HepG2 (cell line): ENCODE measurements around the gene SIK3. TPM values are rescaled to one million over a fixed set of nuclear protein-coding genes. Genes with fewer than 3 reads are reported as not detected.

ENCODE experiments used
- AKAP8 ChIP-seq: sonication (generic); formaldehyde crosslinking; IDR thresholded peaks from 2 replicates; pipeline ENCODE4 v1.5.1; 2020; ENCODE audit warnings: mild to moderate bottlenecking, missing genetic modification reagents
- ARID4A ChIP-seq: sonication (generic); formaldehyde crosslinking; IDR thresholded peaks from 2 replicates; pipeline ENCODE4 v1.5.0; 2020; ENCODE audit warnings: mild to moderate bottlenecking, missing genetic modification reagents, borderline replicate concordance
- HOXD1 ChIP-seq: sonication (generic); formaldehyde crosslinking; IDR thresholded peaks from 2 replicates; pipeline ENCODE4 v1.5.0; 2020; ENCODE audit warnings: missing genetic modification reagents
- MYNN ChIP-seq: sonication (generic); formaldehyde crosslinking; IDR thresholded peaks from 2 replicates; pipeline ENCODE4 v1.4.0; 2020; ENCODE audit warnings: mild to moderate bottlenecking, low read depth, missing genetic modification reagents
- NFE2L1 ChIP-seq: sonication (generic); formaldehyde crosslinking; IDR thresholded peaks from 2 replicates; pipeline ENCODE4 v1.4.0; 2020; ENCODE audit warnings: missing genetic modification reagents, mild to moderate bottlenecking, borderline replicate concordance
- POLR2A ChIP-seq, 2 experiments: IDR thresholded peaks; 2 replicates each; pipeline ENCODE4 v1.6.1; 2011; ENCODE audit warnings: low read depth in 2 of 2, low read length in 2 of 2, mild to moderate bottlenecking in 1 of 2, moderate library complexity in 1 of 2; ENCODE audit not compliant: insufficient read depth in 1 of 2
- PRDM15 ChIP-seq: sonication (generic); formaldehyde crosslinking; IDR thresholded peaks from 2 replicates; pipeline ENCODE4 v1.4.0; 2020; ENCODE audit warnings: missing genetic modification reagents
- RFXANK ChIP-seq: IDR thresholded peaks from 2 replicates; pipeline ENCODE4 v1.6.1; 2016
- SMYD3 ChIP-seq: sonication (generic); formaldehyde crosslinking; IDR thresholded peaks from 2 replicates; pipeline ENCODE4 v1.8.1; 2023; ENCODE audit warnings: mild to moderate bottlenecking, missing genetic modification reagents
- U2AF1 ChIP-seq: fragments of 200-400 bp; formaldehyde crosslinking; optimal IDR thresholded peaks from 2 replicates; pipeline ENCODE3; 2017; ENCODE audit warnings: mild to moderate bottlenecking, low read depth, low read length
- ZKSCAN1 ChIP-seq: fragments of 150-350 bp; IDR thresholded peaks from 2 replicates; pipeline ENCODE4 v1.6.1; 2014; ENCODE audit warnings: low read length
- ZNF550 ChIP-seq: sonication (generic); formaldehyde crosslinking; IDR thresholded peaks from 2 replicates; pipeline ENCODE4 v1.4.0; 2020; ENCODE audit warnings: mild to moderate bottlenecking, missing genetic modification reagents, borderline replicate concordance
- ZNF577 ChIP-seq: sonication (generic); formaldehyde crosslinking; IDR thresholded peaks from 2 replicates; pipeline ENCODE4 v1.4.0; 2020; ENCODE audit warnings: mild to moderate bottlenecking, low read depth, missing genetic modification reagents, borderline replicate concordance
- ZNF772 ChIP-seq: sonication (generic); formaldehyde crosslinking; IDR thresholded peaks from 2 replicates; pipeline ENCODE4 v1.5.0; 2020; ENCODE audit warnings: mild to moderate bottlenecking, missing genetic modification reagents
- polyA plus RNA-seq, 8 experiments: library from polyadenylated mRNA; depleted of rRNA in 3 of 8; stranded (reverse) in 7 of 8; unstranded in 1 of 8; fragments of >200 nt; fragmentation: Illumina TruSeq in 4 of 8; extraction: Trizol in 4 of 8; gene quantifications; 2 replicates each; pipeline versions ENCODE4 v1.2.1 to v1.2.3, GENCODE V29; 2011 to 2016; ENCODE audit warnings: low read depth in 4 of 8, missing spikeins in 1 of 8, mixed read lengths in 1 of 8; ENCODE audit not compliant: insufficient read depth in 1 of 8
- total RNA-seq, 5 experiments: library from RNA; depleted of rRNA; stranded (reverse); fragments of >200 nt; fragmentation: Illumina TruSeq; extraction: Trizol; gene quantifications; 2 replicates each; pipeline ENCODE4 v1.2.3, GENCODE V29; 2016; ENCODE audit warnings: low read depth in 1 of 5
- TF ChIP-seq, protein P1 (sequence below), 2 experiments: sonication (generic) in 1 of 2; formaldehyde crosslinking in 1 of 2; IDR thresholded peaks; 2 replicates each; pipeline versions ENCODE4 v1.4.0 to v1.6.1; 2016 to 2020; ENCODE audit warnings: borderline replicate concordance in 1 of 2, low read depth in 1 of 2, mild to moderate bottlenecking in 1 of 2, missing genetic modification reagents in 1 of 2

Gene SIK3
- total and polyA plus RNA-seq, 2 of the 13 experiments (the other 11 are each of a cell fraction or from before 2014, with no cell fraction given): 5.7 to 9.8 TPM

- TF ChIP-seq, protein P1, sequence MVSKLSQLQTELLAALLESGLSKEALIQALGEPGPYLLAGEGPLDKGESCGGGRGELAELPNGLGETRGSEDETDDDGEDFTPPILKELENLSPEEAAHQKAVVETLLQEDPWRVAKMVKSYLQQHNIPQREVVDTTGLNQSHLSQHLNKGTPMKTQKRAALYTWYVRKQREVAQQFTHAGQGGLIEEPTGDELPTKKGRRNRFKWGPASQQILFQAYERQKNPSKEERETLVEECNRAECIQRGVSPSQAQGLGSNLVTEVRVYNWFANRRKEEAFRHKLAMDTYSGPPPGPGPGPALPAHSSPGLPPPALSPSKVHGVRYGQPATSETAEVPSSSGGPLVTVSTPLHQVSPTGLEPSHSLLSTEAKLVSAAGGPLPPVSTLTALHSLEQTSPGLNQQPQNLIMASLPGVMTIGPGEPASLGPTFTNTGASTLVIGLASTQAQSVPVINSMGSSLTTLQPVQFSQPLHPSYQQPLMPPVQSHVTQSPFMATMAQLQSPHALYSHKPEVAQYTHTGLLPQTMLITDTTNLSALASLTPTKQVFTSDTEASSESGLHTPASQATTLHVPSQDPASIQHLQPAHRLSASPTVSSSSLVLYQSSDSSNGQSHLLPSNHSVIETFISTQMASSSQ (IDR thresholded peaks at IDR 0.05; ENCODE audit: low read depth): no peak
- TF ChIP-seq, protein P1 (CRISPR knock-in tag; IDR thresholded peaks at IDR 0.05; ENCODE audit: borderline replicate concordance): 0 out of 2 replicates have a peak, but pooled peaks have one; percentile 10
- TF ChIP-seq RFXANK (CRISPR knock-in tag) (no peak), PRDM15 (CRISPR knock-in tag) (no peak), ARID4A (no peak), ZNF550 (CRISPR knock-in tag) (no peak), U2AF1 (no peak), ZNF772 (no peak), HOXD1 (no peak), NFE2L1 (CRISPR knock-in tag) (no peak), ZNF577 (CRISPR knock-in tag) (no peak), SMYD3 (no peak), POLR2A (IDR thresholded peaks at IDR 0.05; ENCODE audit: insufficient read depth in 1 of 2, low read depth in 2 of 2, low read length in 2 of 2) (no peak), AKAP8 (CRISPR knock-in tag) (no peak), ZKSCAN1 (no peak), MYNN (CRISPR knock-in tag) (no peak)
These were observed 275.0 kb downstream of the SIK3 start, which contains the start of gene APOA4 (continued) for GRCh38 chr11:116823031-116823843.
